ENCODE results near the gene ERG. TPM values are rescaled to one million over a fixed set of nuclear protein-coding genes. Genes with fewer than 3 reads are reported as not detected.

ERG gene
- total and polyA plus RNA-seq, 4 donors = 3.3 to 6.0 (median 4.1) TPM

GRCh38 chr21:38533887-38534286, 35.6 kb upstream of the ERG start:
- Histone ChIP-seq H3K9ac (ENCODE audit: low read depth in 1 of 2, low read length in 2 of 2) (no peak overlapping the region), H3K4me3 (ENCODE audit: low read depth in 1 of 3, low read length in 3 of 3) (no peak overlapping the region), H3K27ac (ENCODE audit: low read depth in 1 of 2, low read length in 2 of 2) (no peak overlapping the region), H3K9me3 (ENCODE audit: control insufficient read depth in 4 of 4, low read length in 3 of 4) (no peaks in the 10 kb centered on the region), H3K36me3 (ENCODE audit: control insufficient read depth in 4 of 4, insufficient read depth in 3 of 4, low read depth in 1 of 4, low read length in 3 of 4) (no peaks in the 10 kb centered on the region), H3K27me3 (ENCODE audit: control insufficient read depth in 4 of 4, insufficient read depth in 4 of 4, low read length in 3 of 4) (peaks cover 0 to 9% (median 0%) of the 10 kb centered on the region in 4 donors), H3K4me1 (ENCODE audit: control insufficient read depth in 4 of 4, insufficient read depth in 4 of 4, low read length in 3 of 4) (no peaks in the 10 kb centered on the region)
- DNase-seq (ENCODE audit: low spot score) = no peak
- TF ChIP-seq EGR1 (IDR thresholded peaks at IDR 0.05; ENCODE audit: low read depth in 2 of 2) (no peak), SP1 (IDR thresholded peaks at IDR 0.05) (no peak), CTCF (IDR thresholded peaks at IDR 0.05; ENCODE audit: low read depth, low read length, missing input control) (no peak), YY1 (IDR thresholded peaks at IDR 0.05) (no peak), FOXA1 (IDR thresholded peaks at IDR 0.05) (no peak), HNF4A (conservative IDR thresholded peaks at IDR 0.05) (no peak)
- WGBS = 68% methylated on average over 2 of the region's 2 CpGs

GRCh38 chr21:38531591-38531990, 33.3 kb upstream of the ERG start:
- DNase-seq (ENCODE audit: low spot score) = no peak
- WGBS = 85% methylated on average over 5 of the region's 5 CpGs
- Histone ChIP-seq H3K27me3 (ENCODE audit: control insufficient read depth in 4 of 4, insufficient read depth in 4 of 4, low read length in 3 of 4) (peaks cover 0 to 10% (median 0%) of the 10 kb centered on the region in 4 donors), H3K4me1 (ENCODE audit: control insufficient read depth in 4 of 4, insufficient read depth in 4 of 4, low read length in 3 of 4) (no peaks in the 10 kb centered on the region), H3K9ac (ENCODE audit: low read depth in 1 of 2, low read length in 2 of 2) (no peak overlapping the region), H3K9me3 (ENCODE audit: control insufficient read depth in 4 of 4, low read length in 3 of 4) (no peaks in the 10 kb centered on the region), H3K4me3 (ENCODE audit: low read depth in 1 of 3, low read length in 3 of 3) (no peak overlapping the region), H3K27ac (ENCODE audit: low read depth in 1 of 2, low read length in 2 of 2) (no peak overlapping the region), H3K36me3 (ENCODE audit: control insufficient read depth in 4 of 4, insufficient read depth in 3 of 4, low read depth in 1 of 4, low read length in 3 of 4) (no peaks in the 10 kb centered on the region)
- TF ChIP-seq FOXA1 (IDR thresholded peaks at IDR 0.05) (no peak), RAD21 (IDR thresholded peaks at IDR 0.05) (no peak), FOXA2 (IDR thresholded peaks at IDR 0.05) (no peak)

GRCh38 chr21:38531039-38531541, 32.8 kb upstream of the ERG start:
- no peaks in the 10 kb centered on the region for H3K36me3 ChIP-seq (ENCODE audit: control insufficient read depth in 4 of 4, insufficient read depth in 3 of 4, low read depth in 1 of 4, low read length in 3 of 4)
- no peak overlapping the region for H3K9ac ChIP-seq (ENCODE audit: low read depth in 1 of 2, low read length in 2 of 2)
- H3K9me3 ChIP-seq (ENCODE audit: control insufficient read depth in 4 of 4, low read length in 3 of 4) = no peaks in the 10 kb centered on the region
- no peak overlapping the region for H3K4me3 ChIP-seq (ENCODE audit: low read depth in 1 of 3, low read length in 3 of 3)
- H3K27me3 ChIP-seq (ENCODE audit: control insufficient read depth in 4 of 4, insufficient read depth in 4 of 4, low read length in 3 of 4) = peaks cover 0 to 9% (median 0%) of the 10 kb centered on the region in 4 donors
- WGBS = 83% methylated on average over 5 of the region's 5 CpGs
- TF ChIP-seq FOXA2 (IDR thresholded peaks at IDR 0.05) = no peak
- no peak for TF ChIP-seq ATF3 (IDR thresholded peaks at IDR 0.05)
- TF ChIP-seq RAD21 (IDR thresholded peaks at IDR 0.05) = no peak
- TF ChIP-seq NR2F2 (IDR thresholded peaks at IDR 0.05) = no peak
- TF ChIP-seq RXRA (IDR thresholded peaks at IDR 0.05) = no peak
- TF ChIP-seq MAX (IDR thresholded peaks at IDR 0.05) = no peak
- no peak for TF ChIP-seq HNF4A (conservative IDR thresholded peaks at IDR 0.05)
- TF ChIP-seq YY1 (IDR thresholded peaks at IDR 0.05) = no peak
- no peak for TF ChIP-seq ZBTB33 (IDR thresholded peaks at IDR 0.05)
- no peak overlapping the region for H3K27ac ChIP-seq (ENCODE audit: low read depth in 1 of 2, low read length in 2 of 2)
- DNase-seq (ENCODE audit: low spot score) = no peak
- H3K4me1 ChIP-seq (ENCODE audit: control insufficient read depth in 4 of 4, insufficient read depth in 4 of 4, low read length in 3 of 4) = no peaks in the 10 kb centered on the region
